ENCODE results near the gene TMEM259. TPM values are rescaled to one million over a fixed set of nuclear protein-coding genes. Genes with fewer than 3 reads are reported as not detected.
"Not testable (repeated sequence)": the region's sequence is repeated elsewhere in the genome, so short reads cannot be mapped to it uniquely, and the experiment has no call there.

Gene TMEM259
- total RNA-seq, 4 donors from 2014 or later: 101 to 182 (median 146) TPM

- H3K9me3 ChIP-seq: no peaks in the 10 kb centered on the region
- TF ChIP-seq, protein P1, sequence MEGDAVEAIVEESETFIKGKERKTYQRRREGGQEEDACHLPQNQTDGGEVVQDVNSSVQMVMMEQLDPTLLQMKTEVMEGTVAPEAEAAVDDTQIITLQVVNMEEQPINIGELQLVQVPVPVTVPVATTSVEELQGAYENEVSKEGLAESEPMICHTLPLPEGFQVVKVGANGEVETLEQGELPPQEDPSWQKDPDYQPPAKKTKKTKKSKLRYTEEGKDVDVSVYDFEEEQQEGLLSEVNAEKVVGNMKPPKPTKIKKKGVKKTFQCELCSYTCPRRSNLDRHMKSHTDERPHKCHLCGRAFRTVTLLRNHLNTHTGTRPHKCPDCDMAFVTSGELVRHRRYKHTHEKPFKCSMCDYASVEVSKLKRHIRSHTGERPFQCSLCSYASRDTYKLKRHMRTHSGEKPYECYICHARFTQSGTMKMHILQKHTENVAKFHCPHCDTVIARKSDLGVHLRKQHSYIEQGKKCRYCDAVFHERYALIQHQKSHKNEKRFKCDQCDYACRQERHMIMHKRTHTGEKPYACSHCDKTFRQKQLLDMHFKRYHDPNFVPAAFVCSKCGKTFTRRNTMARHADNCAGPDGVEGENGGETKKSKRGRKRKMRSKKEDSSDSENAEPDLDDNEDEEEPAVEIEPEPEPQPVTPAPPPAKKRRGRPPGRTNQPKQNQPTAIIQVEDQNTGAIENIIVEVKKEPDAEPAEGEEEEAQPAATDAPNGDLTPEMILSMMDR (IDR thresholded peaks at IDR 0.05): no peak
- peak in 1 of 4 donors; percentile 61 for TF ChIP-seq POLR2A (IDR thresholded peaks at IDR 0.05)
- intact Hi-C loops (cut with DNase I): no loop called here
- H3K4me1 ChIP-seq: peaks cover 18 to 57% (median 20%) of the 10 kb centered on the region in 3 donors
- H3K27ac ChIP-seq: peak overlapping the region; percentile 95 to 99 (median 98)
- WGBS, 2 donors: 0% methylated on average over 1 to 13 of the region's 58 CpGs
- no peak for DNase-seq
- peak overlapping the region; percentile 78 to 99 (median 86) for H3K4me3 ChIP-seq
- peaks cover 18 to 34% (median 18%) of the 10 kb centered on the region in 3 donors for H3K36me3 ChIP-seq
- no peaks in the 10 kb centered on the region for H3K27me3 ChIP-seq
These were observed 7.4 kb upstream of the TMEM259 start for GRCh38 chr19:1028062-1028926.

DNA sequence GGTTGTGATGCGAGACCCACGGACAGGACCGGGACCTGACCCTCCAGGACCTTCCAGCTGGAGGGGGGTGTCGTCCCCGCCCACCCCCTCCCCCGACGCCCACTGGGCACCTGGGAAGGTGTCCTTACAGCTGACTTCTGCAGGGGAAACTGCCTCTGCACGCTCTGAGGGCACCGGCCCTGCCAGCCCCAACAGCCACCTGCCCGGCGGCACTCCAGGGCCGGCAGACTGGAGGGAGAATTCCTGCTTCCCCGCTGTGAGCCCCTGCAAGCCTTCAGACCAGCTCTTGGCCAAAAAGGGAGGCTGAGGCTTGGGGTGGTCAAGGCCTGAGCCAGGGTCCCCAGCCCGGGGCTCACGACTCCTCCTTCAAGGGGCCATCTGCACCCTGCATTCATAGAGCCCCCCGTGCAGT lies 6.7 kb upstream of the TMEM259 start:
- H3K36me3 ChIP-seq: peaks cover 11 to 28% (median 15%) of the 10 kb centered on the region in 3 donors
- peak overlapping the region; percentile 95 to 99 (median 98) for H3K27ac ChIP-seq
- TF ChIP-seq POLR2A (IDR thresholded peaks at IDR 0.05): no peak
- TF ChIP-seq, protein P1 (IDR thresholded peaks at IDR 0.05): no peak
- no peak for DNase-seq
- intact Hi-C loops (cut with DNase I): no loop called here
- H3K27me3 ChIP-seq: no peaks in the 10 kb centered on the region
- H3K4me3 ChIP-seq: peak overlapping the region; percentile 78 to 99 (median 86)
- 7% methylated on average over 3 of the region's 16 CpGs; no CpG with 5 or more reads in 1 of the 2 donors for WGBS, 2 donors
- H3K4me1 ChIP-seq: peaks cover 18 to 62% (median 24%) of the 10 kb centered on the region in 3 donors
- no peaks in the 10 kb centered on the region for H3K9me3 ChIP-seq

- H3K27ac ChIP-seq: peak overlapping the region; percentile 95 to 99 (median 98)
- peak overlapping the region; percentile 78 to 99 (median 86) for H3K4me3 ChIP-seq
- peaks cover 18 to 68% (median 29%) of the 10 kb centered on the region in 3 donors for H3K4me1 ChIP-seq
- DNase-seq: no peak
- TF ChIP-seq, protein P1 (IDR thresholded peaks at IDR 0.05): no peak
- no peak for TF ChIP-seq POLR2A (IDR thresholded peaks at IDR 0.05)
- 0 to 1% methylated on average over 10 to 23 of the region's 36 CpGs for WGBS, 2 donors
- intact Hi-C loops (cut with DNase I): no loop called here
- no peaks in the 10 kb centered on the region for H3K9me3 ChIP-seq
- H3K27me3 ChIP-seq: no peaks in the 10 kb centered on the region
- peaks cover 5 to 22% (median 9%) of the 10 kb centered on the region in 3 donors for H3K36me3 ChIP-seq
These were observed 6.1 kb upstream of the TMEM259 start for GRCh38 chr19:1026783-1027649.

- no peaks in the 10 kb centered on the region for H3K9me3 ChIP-seq
- peaks cover 18 to 74% (median 32%) of the 10 kb centered on the region in 3 donors for H3K4me1 ChIP-seq
- peaks cover 0 to 14% (median 4%) of the 10 kb centered on the region in 3 donors for H3K36me3 ChIP-seq
- no peaks in the 10 kb centered on the region for H3K27me3 ChIP-seq
- intact Hi-C loops (cut with DNase I): no loop called here
- DNase-seq: no peak
- peak within 1 kb of the TSS; percentile 78 to 99 (median 86) for H3K4me3 ChIP-seq
- WGBS, 2 donors: 22 to 35% methylated on average over 4 to 9 of the region's 63 CpGs
- TF ChIP-seq POLR2A (IDR thresholded peaks at IDR 0.05): peak in 3 of 4 donors; percentile 73 to 98 (median 91)
- TF ChIP-seq, protein P1 (IDR thresholded peaks at IDR 0.05): no peak
- peak within 1 kb of the TSS; percentile 95 to 99 (median 98) for H3K27ac ChIP-seq
These were observed 5.2 kb upstream of the TMEM259 start, which contains the start of gene CNN2 for GRCh38 chr19:1025960-1026782. TSS of gene CNN2 (plus strand) at chr19:1026608. CDS start at chr19:1026662, 54 bp downstream.

- Histone ChIP-seq H3K4me1 (peaks cover 18 to 66% (median 32%) of the 10 kb centered on the region in 3 donors), H3K27ac (peak overlapping the region in 2 of 4 donors; percentile 98 to 99)
- 72 to 88% methylated on average over 6 of the region's 6 CpGs for WGBS, 2 donors
- H3K9me3 ChIP-seq; intact Hi-C loops (cut with DNase I); H3K36me3 ChIP-seq; DNase-seq; H3K4me3 ChIP-seq; H3K27me3 ChIP-seq: not testable (repeated sequence)
These were observed 4.2 kb upstream of the TMEM259 start for GRCh38 chr19:1025080-1025479.

DNA sequence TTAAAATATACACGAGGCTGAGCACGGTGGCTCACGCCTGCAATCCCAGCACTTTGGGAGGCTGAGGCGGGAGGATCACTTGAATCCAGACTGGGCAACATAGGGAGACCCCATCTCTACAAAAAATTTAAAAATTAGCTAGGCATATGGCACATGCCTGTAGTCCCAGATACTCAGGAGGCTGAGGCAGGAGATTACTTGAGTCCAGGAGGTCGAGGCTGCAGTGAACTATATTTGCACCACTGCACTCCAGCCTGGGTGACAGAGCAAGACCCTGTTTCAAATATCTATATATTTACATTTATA lies 2.9 kb upstream of the TMEM259 start:
- Histone ChIP-seq H3K4me1 (peaks cover 25 to 66% (median 37%) of the 10 kb centered on the region in 3 donors), H3K27ac (peak overlapping the region in 1 of 4 donors; percentile 97)
- not testable (repeated sequence) for DNase-seq, H3K4me3 ChIP-seq, H3K27me3 ChIP-seq, H3K9me3 ChIP-seq, H3K36me3 ChIP-seq
- intact Hi-C loops (cut with DNase I): loop anchor here (5.0 kb wide), 1 partner anchor 78 kb away; the partner anchor contains the start of gene GPX4
- WGBS, 2 donors: 75 to 78% methylated on average over 5 of the region's 5 CpGs

Data from esophagus squamous epithelium (tissue), 5 donors.